Ovary (tissue), 3 donors: ENCODE measurements around the gene CCDC40.

Experiments
- CTCF ChIP-seq, 3 donors: fragments of 450-650 bp in 2 of 3; fragments of 200-600 bp in 1 of 3; IDR thresholded peaks; one replicate each; pipeline versions ENCODE4 v1.5.1 to v1.8.0; 2016 to 2022; ENCODE audit warnings: antibody characterized with exemption in 3 of 3, mild to moderate bottlenecking in 1 of 3
- EP300 ChIP-seq: sonication (generic); formaldehyde crosslinking; IDR thresholded peaks from one replicate; pipeline ENCODE4 v1.6.1; 2017; ENCODE audit warnings: antibody characterized with exemption
- POLR2A ChIP-seq: fragments of 450-650 bp; IDR thresholded peaks from one replicate; pipeline ENCODE4 v1.6.1; 2017; ENCODE audit warnings: antibody characterized with exemption, mild to moderate bottlenecking, moderate library complexity
- donor health status: DM: no; HTN: no; CAD: no.

DNA sequence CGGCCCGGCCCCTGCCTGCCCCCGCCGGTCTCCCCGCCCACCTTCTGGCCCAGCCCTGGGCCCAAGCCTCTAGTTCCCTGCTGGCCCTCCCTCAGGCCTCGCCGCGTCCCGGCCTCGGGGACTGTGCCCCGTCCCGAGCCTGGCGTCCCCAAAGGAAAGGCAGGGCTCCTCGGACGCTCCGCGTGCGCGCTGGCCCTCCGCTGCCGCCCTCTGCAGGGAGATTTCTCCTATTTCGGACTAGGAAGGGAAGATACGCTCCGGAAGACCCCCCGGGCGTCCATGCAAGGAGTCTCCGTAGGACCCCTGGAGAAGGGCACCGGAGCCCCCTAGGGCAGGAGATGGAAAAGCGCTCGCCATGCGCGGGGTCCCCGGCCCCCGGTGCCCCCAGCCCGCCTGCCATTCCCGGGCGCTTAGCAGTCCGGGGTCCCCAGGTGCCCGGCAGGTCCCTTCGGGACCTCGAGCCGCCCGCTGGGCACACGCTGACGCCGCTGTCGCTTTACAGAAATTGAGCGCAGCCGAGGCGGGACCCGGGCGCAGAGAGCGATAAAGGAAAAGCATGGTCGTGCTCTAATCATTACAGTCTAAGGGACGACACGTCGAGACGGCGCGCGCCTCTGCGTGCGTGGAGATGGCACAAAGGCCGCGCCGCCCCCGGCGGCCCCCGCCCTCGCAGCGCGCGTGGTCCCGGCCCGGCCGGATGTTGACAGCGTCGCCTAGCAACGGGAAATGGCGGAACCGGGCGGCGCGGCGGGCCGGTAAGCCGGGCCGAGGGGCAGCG is at the start of gene CCDC40:
- TF ChIP-seq CTCF (IDR thresholded peaks at IDR 0.05) (peak in 1 of 3 donors; percentile 18), POLR2A (peak; percentile 70), EP300 (no peak)
